HTERT RPE-1 (cell line): ENCODE results near the gene GJC2.

Experiments
- in situ Hi-C: fragments of 300-500 bp; cut with MboI; formaldehyde crosslinking; loops from 4 replicates; pipeline ENCODE4 v1.14.3; 2020; ENCODE audit warnings: low sequenced_read_pairs

The GJC2 gene

DNA sequence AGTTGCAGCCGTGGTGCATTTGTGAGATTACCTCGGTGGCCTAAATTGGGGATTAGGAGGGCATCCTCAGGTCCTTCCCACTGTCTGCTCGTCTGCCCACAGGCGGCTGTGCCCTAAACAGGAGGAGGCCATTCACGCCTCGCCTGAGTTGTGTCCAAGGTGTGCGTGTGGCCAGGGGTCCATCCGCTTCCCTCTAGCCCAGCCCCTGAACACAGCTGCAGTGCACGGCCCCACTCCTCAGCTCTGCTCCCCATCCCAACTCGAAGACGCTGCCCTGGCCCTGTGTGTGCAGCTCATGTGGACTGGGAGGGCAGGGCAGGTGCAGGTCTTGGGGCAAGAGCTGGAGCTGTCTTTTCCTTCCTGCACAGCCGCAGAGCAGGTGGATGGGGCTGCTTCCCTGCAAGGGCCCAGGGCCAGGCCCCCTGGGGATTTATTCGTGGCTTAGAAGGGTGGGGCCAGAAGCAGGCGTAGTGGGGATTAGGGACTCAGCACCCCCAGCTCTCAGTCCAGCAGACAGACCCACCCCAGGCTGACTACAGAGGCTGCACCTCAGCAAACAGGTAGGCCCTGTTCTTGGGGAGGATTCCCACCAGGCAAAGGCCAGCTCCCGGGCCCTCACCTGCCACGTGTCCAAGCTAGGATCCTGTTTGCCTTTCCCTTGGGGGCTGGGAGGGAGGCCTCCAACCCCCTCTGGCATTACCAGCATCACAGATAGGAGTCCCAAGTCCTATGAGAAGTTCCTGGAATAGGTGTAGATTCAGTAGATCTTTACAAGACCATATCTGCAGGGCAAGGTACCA, 5.3 kb upstream of the GJC2 start:
- in situ Hi-C loops: no loop called here

GRCh38 chr1:228144993-228145343, 4.8 kb upstream of the GJC2 start:
- in situ Hi-C loops: no loop called here

GRCh38 chr1:228145463-228146416, 4.0 kb upstream of the GJC2 start:
- in situ Hi-C loops: no loop called here

DNA sequence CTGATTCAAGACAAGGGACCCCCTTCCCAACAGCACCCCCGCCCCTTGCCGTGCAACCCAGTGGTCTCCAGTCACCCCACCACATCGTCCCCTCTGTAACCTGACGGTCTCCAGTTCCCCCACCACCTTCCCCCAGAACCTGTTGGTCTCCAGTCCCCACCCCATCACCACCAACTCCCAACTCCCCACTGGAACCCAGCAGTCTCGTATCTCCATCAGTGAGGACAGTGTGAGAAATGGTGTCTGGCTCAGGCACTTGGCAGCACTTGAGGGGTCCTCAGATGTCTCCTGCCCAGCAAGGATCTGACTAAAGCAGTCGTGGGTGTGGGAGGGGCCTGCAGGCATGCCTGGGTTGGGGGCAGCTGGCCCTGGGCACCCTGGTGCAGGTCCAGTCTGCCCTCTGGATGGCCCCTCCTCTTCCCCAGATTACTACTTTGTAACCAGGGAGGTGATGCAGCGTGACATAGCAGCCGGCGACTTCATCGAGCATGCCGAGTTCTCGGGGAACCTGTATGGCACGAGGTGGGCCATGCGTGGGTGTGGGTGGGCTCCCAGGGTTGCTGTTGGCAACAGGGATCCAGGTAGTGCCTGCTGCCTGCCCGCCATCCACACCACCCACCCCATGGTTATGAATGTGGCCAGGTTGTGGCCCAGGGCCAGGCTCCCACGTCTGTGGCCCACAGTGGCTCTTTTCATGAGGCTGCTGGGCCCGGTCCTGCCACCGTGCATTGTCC, 3.1 kb upstream of the GJC2 start:
- in situ Hi-C loops: no loop called here

DNA sequence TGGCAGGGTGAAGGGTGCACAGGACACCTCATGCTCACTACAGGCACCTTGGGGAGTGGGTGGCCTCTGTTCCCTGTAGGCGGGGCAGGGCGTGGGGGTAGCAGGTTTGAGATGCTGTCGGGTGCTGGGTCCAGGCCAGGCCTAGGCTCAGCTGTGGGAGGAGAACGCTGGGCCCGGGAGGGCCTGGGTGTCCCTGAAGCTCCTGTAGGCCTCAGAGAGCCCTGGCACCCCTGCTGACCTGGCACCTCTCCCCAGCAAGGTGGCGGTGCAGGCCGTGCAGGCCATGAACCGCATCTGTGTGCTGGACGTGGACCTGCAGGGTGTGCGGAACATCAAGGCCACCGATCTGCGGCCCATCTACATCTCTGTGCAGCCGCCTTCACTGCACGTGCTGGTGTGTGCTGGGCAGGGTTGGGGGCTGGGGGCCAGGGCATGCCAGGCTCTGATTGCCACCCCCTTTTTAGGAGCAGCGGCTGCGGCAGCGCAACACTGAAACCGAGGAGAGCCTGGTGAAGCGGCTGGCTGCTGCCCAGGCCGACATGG, 2.5 kb upstream of the GJC2 start:
- in situ Hi-C loops: no loop called here

GRCh38 chr1:228147768-228148167, 2.0 kb upstream of the GJC2 start:
- in situ Hi-C loops: no loop called here

GRCh38 chr1:228148196-228148861, 1.4 kb upstream of the GJC2 start:
- in situ Hi-C loops: no loop called here

GRCh38 chr1:228148935-228149405, 760 bp upstream of the GJC2 start:
- in situ Hi-C loops: no loop called here

GRCh38 chr1:228150120-228150460, 360 bp downstream of the GJC2 start:
- in situ Hi-C loops: no loop called here

- in situ Hi-C loops: no loop called here
Measured at GRCh38 chr1:228150461-228151179, 890 bp downstream of the GJC2 start.

DNA sequence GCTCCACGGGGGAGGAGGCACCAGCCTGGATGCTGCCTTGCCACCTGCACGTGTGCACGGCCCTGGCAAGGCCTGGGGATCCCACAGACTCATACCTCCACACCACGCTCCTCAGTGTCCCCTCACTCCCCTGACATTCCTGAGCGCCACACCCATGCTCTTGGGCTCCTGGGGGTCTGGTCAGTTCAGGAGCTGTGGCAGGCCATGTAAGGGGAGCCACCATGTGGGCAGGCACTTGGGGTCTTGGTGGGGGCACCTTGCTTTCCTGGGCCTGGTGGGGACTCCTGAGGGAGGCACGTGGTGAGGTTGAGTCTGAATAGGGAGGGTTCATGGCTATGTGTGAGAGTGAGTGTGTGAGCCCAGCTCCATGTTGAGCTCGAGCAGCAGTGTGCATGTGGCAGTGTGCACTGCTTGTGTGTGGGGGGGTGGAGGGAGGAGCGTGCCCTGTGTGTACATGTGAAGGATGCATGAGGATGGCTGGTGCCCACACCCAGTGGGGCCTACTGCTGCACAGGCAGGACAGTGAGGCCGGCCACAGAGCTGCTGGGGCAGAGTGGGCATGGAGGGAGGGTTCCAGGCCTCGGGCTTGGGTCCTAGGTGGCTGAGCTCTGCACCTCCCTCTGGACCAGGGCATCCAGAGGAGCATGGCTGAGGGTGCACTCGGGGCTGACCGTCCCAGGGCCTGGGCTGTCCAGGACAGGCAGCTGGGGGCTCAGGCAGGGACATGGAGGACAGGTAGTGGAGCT, 1.6 kb downstream of the GJC2 start:
- in situ Hi-C loops: no loop called here

GRCh38 chr1:228152097-228152917, 2.6 kb downstream of the GJC2 start:
- in situ Hi-C loops: no loop called here

DNA sequence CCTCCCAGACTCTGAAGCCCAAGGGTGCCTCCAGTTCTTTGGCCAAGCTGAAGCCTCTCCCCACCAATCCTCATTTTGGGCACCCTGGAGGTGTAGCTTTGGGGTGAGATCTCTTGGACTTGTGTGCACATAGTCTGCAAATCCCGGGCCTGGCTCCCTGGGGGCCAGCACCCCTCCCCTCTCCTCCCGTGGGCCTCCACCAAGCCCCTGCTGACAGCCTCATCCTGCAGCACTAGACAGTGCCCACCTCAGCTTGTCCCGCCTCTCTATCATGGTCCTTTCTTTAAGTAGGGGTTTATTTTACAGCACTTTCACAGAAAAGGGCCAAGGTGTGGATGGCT, 3.2 kb downstream of the GJC2 start:
- in situ Hi-C loops: no loop called here

DNA sequence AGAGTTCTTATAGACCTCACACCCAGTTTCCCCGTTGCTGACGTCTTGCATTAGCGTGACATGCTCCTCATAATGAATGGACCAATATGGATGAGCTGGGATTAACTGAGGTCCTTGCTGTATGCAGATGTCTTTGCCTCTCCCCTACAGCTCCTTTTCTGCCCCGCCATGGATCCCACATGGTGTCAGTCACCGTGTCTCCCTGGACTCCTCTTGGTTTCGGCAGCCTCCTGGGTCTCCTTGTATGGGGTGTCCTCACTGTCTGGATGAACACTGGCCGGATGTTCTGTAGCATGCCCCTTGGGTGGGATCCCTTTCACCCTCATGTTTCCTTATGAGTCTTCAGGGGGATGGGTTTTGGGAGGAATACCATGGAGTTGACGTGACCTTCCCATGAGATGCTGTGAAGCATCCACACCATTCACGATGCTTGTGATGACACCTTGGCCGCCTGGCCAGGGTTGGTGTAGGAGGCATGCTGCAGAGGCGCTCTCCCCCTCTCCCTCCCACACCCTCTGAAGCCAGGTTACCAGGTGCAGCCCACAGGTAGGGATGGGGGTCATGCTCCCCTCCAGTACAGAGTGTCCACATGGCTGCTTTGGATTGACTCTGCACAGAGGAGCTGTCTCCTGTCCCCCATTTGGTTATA, 4.4 kb downstream of the GJC2 start:
- in situ Hi-C loops: no loop called here

DNA sequence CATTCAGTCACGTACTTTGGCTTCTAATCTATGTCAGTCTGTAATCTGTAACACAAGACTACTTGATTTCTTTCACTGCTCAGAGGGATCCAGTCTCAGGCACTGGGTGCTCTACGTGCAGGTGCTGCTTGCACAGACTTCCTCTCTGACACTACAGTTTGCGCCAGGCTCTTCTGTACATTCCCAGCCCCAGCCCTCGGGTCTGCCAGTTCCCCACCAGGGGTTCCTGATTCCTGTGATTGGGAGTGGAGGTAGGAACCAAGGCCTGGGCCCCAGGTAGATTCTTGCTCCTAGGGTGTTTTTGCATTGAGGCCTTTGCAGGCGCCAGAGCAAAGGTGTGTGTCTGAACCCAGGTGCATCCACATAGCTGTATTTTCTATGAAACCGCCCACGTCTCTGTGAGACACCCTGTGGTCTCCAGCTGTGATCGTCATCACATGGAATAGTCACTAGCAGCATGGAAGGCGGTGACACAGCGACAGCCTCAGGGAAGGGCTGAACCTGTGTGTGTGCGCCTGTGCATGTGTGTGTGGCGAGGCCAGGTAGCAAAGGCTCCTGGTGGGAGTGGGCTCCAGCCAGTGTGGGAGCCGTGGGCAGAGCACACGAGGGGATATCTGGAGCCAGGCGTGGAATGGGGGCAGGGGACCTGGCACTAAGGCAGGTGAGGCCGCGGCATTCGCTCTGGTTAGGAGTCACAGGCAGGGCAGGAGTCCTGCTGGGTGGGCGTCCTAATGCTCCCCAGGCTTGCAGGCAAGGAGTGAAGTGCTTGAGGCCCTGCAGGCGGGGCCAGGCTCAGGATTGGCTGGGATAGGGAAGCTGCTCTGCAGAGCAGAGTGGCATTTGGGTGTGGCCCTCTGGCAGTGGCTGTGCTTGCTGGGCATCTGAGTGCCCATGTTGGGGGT, 5.2 kb downstream of the GJC2 start:
- in situ Hi-C loops: no loop called here

DNA sequence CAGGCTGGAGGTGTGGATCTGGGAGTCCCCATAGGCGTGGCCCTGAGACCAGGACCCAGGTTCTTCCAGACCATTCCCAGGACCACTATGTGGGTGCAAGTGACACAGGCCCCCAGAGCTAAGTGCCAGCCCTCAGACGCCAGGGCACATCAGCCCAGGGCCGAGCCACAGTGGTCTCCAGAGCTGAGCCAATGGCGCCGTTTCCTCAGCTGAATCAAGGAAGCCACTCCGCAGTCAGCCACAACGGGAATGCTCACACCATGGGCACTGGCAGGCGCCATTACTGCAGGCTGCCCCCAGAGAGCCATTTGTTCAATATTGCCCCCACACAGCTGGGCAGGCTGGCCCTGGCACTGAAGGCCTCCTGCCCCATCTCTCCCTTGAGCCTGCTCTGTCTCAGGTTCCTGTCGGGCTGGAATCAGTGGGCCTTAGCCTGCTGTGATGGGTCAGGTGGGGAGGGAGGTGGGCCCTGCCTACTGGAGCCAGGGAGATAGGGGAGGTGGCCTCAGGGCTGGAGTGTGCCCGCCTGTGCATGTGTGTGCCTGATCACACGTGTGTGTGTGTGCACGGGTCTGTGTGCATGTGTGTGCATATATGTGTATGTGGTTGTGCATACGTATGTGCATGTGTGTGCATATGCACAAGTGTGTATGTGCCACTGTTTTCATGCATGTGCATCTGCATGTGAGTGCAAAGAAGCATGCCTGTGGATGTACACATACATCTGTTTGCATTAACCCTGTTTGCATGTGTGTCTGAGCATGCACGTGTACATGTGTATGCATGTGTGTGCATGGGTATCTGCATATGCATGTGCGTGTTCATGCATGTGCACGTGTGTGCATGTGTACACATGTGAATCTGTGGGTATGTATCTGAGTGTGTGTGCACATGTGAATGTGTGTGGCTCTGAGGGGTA, 6.1 kb downstream of the GJC2 start:
- in situ Hi-C loops: no loop called here
